ENCODE results near the gene SIGMAR1.

Gene SIGMAR1

GRCh38 chr9:34637356-34638137 is at the start of gene SIGMAR1:
Gene SIGMAR1 (minus strand): TSS chr9:34637787. CDS start chr9:34637697, 90 bp downstream.
- peak; percentile 82 for DNase-seq (ENCODE audit: low read depth, low spot score)

GRCh38 chr9:34686732-34687131 is 49.1 kb upstream of the SIGMAR1 start:
- no peak for DNase-seq (ENCODE audit: low read depth, low spot score)

GRCh38 chr9:34686231-34686630 is 48.6 kb upstream of the SIGMAR1 start:
- DNase-seq (ENCODE audit: low read depth, low spot score): no peak

- no peak for DNase-seq (ENCODE audit: low read depth, low spot score)
Measured at GRCh38 chr9:34685591-34685990, 48.0 kb upstream of the SIGMAR1 start.

- DNase-seq (ENCODE audit: low read depth, low spot score): no peak
Measured at GRCh38 chr9:34684816-34685215, 47.2 kb upstream of the SIGMAR1 start.

- DNase-seq (ENCODE audit: low read depth, low spot score): no peak
Measured at GRCh38 chr9:34684145-34684544, 46.6 kb upstream of the SIGMAR1 start.

- DNase-seq (ENCODE audit: low read depth, low spot score): no peak
Measured at GRCh38 chr9:34675869-34676268, 38.3 kb upstream of the SIGMAR1 start.

GRCh38 chr9:34675048-34675714 is 37.6 kb upstream of the SIGMAR1 start:
- no peak for DNase-seq (ENCODE audit: low read depth, low spot score)

- no peak for DNase-seq (ENCODE audit: low read depth, low spot score)
Measured at GRCh38 chr9:34674440-34674839, 36.9 kb upstream of the SIGMAR1 start.

GRCh38 chr9:34671307-34671706 is 33.7 kb upstream of the SIGMAR1 start:
- DNase-seq (ENCODE audit: low read depth, low spot score): no peak

- no peak for DNase-seq (ENCODE audit: low read depth, low spot score)
Measured at GRCh38 chr9:34669809-34670562, 32.4 kb upstream of the SIGMAR1 start.

GRCh38 chr9:34665381-34666250 is 28.0 kb upstream of the SIGMAR1 start:
- DNase-seq (ENCODE audit: low read depth, low spot score): no peak

- no peak for DNase-seq (ENCODE audit: low read depth, low spot score)
Measured at GRCh38 chr9:34665067-34665380, 27.4 kb upstream of the SIGMAR1 start.

GRCh38 chr9:34664281-34665066 is 26.9 kb upstream of the SIGMAR1 start:
- no peak for DNase-seq (ENCODE audit: low read depth, low spot score)

- DNase-seq (ENCODE audit: low read depth, low spot score): no peak
Measured at GRCh38 chr9:34663303-34663605, 25.7 kb upstream of the SIGMAR1 start.

- DNase-seq (ENCODE audit: low read depth, low spot score): no peak
Measured at GRCh38 chr9:34662526-34663302, 25.1 kb upstream of the SIGMAR1 start, which contains the start of gene CCL27. Gene CCL27 (minus strand): TSS chr9:34662657. CDS start chr9:34662633, 24 bp downstream.

GRCh38 chr9:34659592-34660253 is 22.1 kb upstream of the SIGMAR1 start:
- no peak for DNase-seq (ENCODE audit: low read depth, low spot score)

- DNase-seq (ENCODE audit: low read depth, low spot score): no peak
Measured at GRCh38 chr9:34658461-34658860, 20.9 kb upstream of the SIGMAR1 start.

- no peak for DNase-seq (ENCODE audit: low read depth, low spot score)
Measured at GRCh38 chr9:34656992-34657391, 19.4 kb upstream of the SIGMAR1 start.

- no peak for DNase-seq (ENCODE audit: low read depth, low spot score)
Measured at GRCh38 chr9:34655394-34655793, 17.8 kb upstream of the SIGMAR1 start.

Measured in iPS DF 19.7 (cell line).